HEK293 (cell line): ENCODE measurements around the gene RAPGEFL1.

Experiments
- CTCF ChIA-PET: fragments of 350-600 bp; formaldehyde crosslinking; extraction: SDS; loops from one replicate; lab custom pipeline; 2021; ENCODE audit warnings: antibody characterized with exemption; lab: Yijun Ruan, JAX
- POLR2A ChIA-PET: fragments of 300-600 bp; formaldehyde crosslinking; extraction: SDS; loops from one replicate; lab custom pipeline; 2020; ENCODE audit warnings: antibody characterized with exemption, inconsistent platforms; lab: Yijun Ruan, JAX
- H3K27ac ChIP-seq: fragments of 200-500 bp; sonication (Bioruptor generic); 2 replicates; pipeline ENCODE4 v1.5.1; 2014; ENCODE audit warnings: low read depth, low read length, control low read depth, inconsistent platforms; ENCODE audit errors: extremely low read depth
- H3K36me3 ChIP-seq, 2 experiments: fragments of 200-500 bp in 1 of 2; sonication (Bioruptor generic) in 1 of 2; 1 replicate in 1 of 2; 2 replicates in 1 of 2; pipeline ENCODE4 v1.5.1; 2014 to 2017; ENCODE audit warnings: inconsistent platforms in 2 of 2, low read length in 2 of 2; ENCODE audit not compliant: control insufficient read depth in 2 of 2, insufficient read depth in 1 of 2
- H3K4me1 ChIP-seq: fragments of 200-500 bp; sonication (Bioruptor generic); 2 replicates; pipeline ENCODE4 v1.5.1; 2014; ENCODE audit warnings: mild to moderate bottlenecking, low read length, inconsistent platforms; ENCODE audit not compliant: control insufficient read depth, insufficient read depth
- H3K4me3 ChIP-seq: 2 replicates; pipeline ENCODE4 v1.5.1; 2011; ENCODE audit warnings: low read depth, mild to moderate bottlenecking, control low read depth, low read length, moderate library complexity
- H3K9me3 ChIP-seq: fragments of 200-500 bp; sonication (Bioruptor generic); 2 replicates; pipeline ENCODE4 v1.5.1; 2014; ENCODE audit warnings: low read depth, low read length, inconsistent platforms; ENCODE audit not compliant: control insufficient read depth, insufficient read depth
- CTCF ChIP-seq: fragments of 450-650 bp; formaldehyde crosslinking; IDR thresholded peaks from 2 replicates; pipeline ENCODE4 v1.5.1; 2016; ENCODE audit warnings: missing biosample characterization, missing genetic modification characterization
- GLIS1 ChIP-seq: fragments of 450-650 bp; formaldehyde crosslinking; IDR thresholded peaks from 2 replicates; pipeline ENCODE4 v1.5.1; 2016; ENCODE audit warnings: missing biosample characterization, missing genetic modification characterization
- GLIS2 ChIP-seq: fragments of 450-650 bp; formaldehyde crosslinking; IDR thresholded peaks from 2 replicates; pipeline ENCODE4 v1.5.1; 2016; ENCODE audit warnings: missing biosample characterization, missing genetic modification characterization
- MEIS1 ChIP-seq: sonication (generic); formaldehyde crosslinking; IDR thresholded peaks from 2 replicates; pipeline ENCODE4 v1.8.1; 2022; ENCODE audit warnings: missing genetic modification reagents, mild to moderate bottlenecking, borderline replicate concordance
- RBAK ChIP-seq: fragments of 450-650 bp; formaldehyde crosslinking; IDR thresholded peaks from 2 replicates; pipeline ENCODE4 v1.5.1; 2016; ENCODE audit warnings: missing biosample characterization, missing genetic modification characterization
- SCRT2 ChIP-seq: fragments of 450-650 bp; formaldehyde crosslinking; IDR thresholded peaks from 2 replicates; pipeline ENCODE4 v1.5.1; 2016; ENCODE audit warnings: missing biosample characterization, missing genetic modification characterization
- SETDB1 ChIP-seq: IDR thresholded peaks from one replicate; pipeline ENCODE4 v1.6.1; 2017; ENCODE audit warnings: mild to moderate bottlenecking, low read length, moderate library complexity, mixed read lengths; ENCODE audit not compliant: insufficient read length
- ZBTB8A ChIP-seq: fragments of 450-650 bp; formaldehyde crosslinking; IDR thresholded peaks from 2 replicates; pipeline ENCODE4 v1.5.1; 2016; ENCODE audit warnings: missing biosample characterization, missing genetic modification characterization
- ZFP69B ChIP-seq: fragments of 450-650 bp; formaldehyde crosslinking; IDR thresholded peaks from 2 replicates; pipeline ENCODE4 v1.5.1; 2016; ENCODE audit warnings: missing biosample characterization, missing genetic modification characterization
- ZIC2 ChIP-seq: fragments of 450-650 bp; formaldehyde crosslinking; IDR thresholded peaks from 2 replicates; pipeline ENCODE4 v1.5.1; 2016; ENCODE audit warnings: missing biosample characterization, missing genetic modification characterization
- ZNF214 ChIP-seq: fragments of 450-650 bp; formaldehyde crosslinking; IDR thresholded peaks from 2 replicates; pipeline ENCODE4 v1.5.1; 2017; ENCODE audit warnings: missing biosample characterization, mild to moderate bottlenecking, missing genetic modification characterization, borderline replicate concordance
- ZNF398 ChIP-seq: fragments of 450-650 bp; formaldehyde crosslinking; IDR thresholded peaks from 2 replicates; pipeline ENCODE4 v1.5.1; 2017; ENCODE audit warnings: missing biosample characterization, missing genetic modification characterization
- ZNF473 ChIP-seq: fragments of 450-650 bp; formaldehyde crosslinking; IDR thresholded peaks from 2 replicates; pipeline ENCODE4 v1.5.1; 2017; ENCODE audit warnings: missing biosample characterization, missing genetic modification characterization
- ZNF558 ChIP-seq: fragments of 450-650 bp; formaldehyde crosslinking; IDR thresholded peaks from 2 replicates; pipeline ENCODE4 v1.5.1; 2016; ENCODE audit warnings: missing biosample characterization, missing genetic modification characterization
- ZNF585B ChIP-seq: fragments of 450-650 bp; formaldehyde crosslinking; IDR thresholded peaks from 2 replicates; pipeline ENCODE4 v1.5.1; 2016; ENCODE audit warnings: missing biosample characterization, missing genetic modification characterization
- ZNF610 ChIP-seq: fragments of 450-650 bp; formaldehyde crosslinking; IDR thresholded peaks from 2 replicates; pipeline ENCODE4 v1.5.1; 2016; ENCODE audit warnings: missing biosample characterization, missing genetic modification characterization, borderline replicate concordance
- ZNF701 ChIP-seq: fragments of 450-650 bp; formaldehyde crosslinking; IDR thresholded peaks from 2 replicates; pipeline ENCODE4 v1.5.1; 2016; ENCODE audit warnings: missing biosample characterization, missing genetic modification characterization
- ZNF830 ChIP-seq: fragments of 450-650 bp; IDR thresholded peaks from 2 replicates; pipeline ENCODE4 v1.5.0; 2018; ENCODE audit warnings: missing biosample characterization, missing genetic modification characterization, low read depth, mild to moderate bottlenecking, moderate library complexity
- ZXDB ChIP-seq: fragments of 450-650 bp; formaldehyde crosslinking; IDR thresholded peaks from 2 replicates; pipeline ENCODE4 v1.5.1; 2016; ENCODE audit warnings: missing biosample characterization, missing genetic modification characterization
- TF ChIP-seq, protein P1 (sequence below): fragments of 450-650 bp; formaldehyde crosslinking; IDR thresholded peaks from 2 replicates; pipeline ENCODE4 v1.5.1; 2016; ENCODE audit warnings: missing biosample characterization, missing genetic modification characterization
- TF ChIP-seq, protein P2 (sequence below): fragments of 450-650 bp; formaldehyde crosslinking; IDR thresholded peaks from 2 replicates; pipeline ENCODE4 v1.5.1; 2016; ENCODE audit warnings: missing biosample characterization, missing genetic modification characterization, borderline replicate concordance

Gene RAPGEFL1

GRCh38 chr17:40190197-40191021, 13.1 kb downstream of the RAPGEFL1 start:
- H3K4me1 ChIP-seq = peaks cover 6% of the 10 kb centered on the region
- no peaks in the 10 kb centered on the region for H3K9me3 ChIP-seq
- peaks cover 3 to 37% of the 10 kb centered on the region in 2 experiments; a peak in 2 of 3 replicates for H3K36me3 ChIP-seq
- no peak overlapping the region for H3K27ac ChIP-seq
- H3K4me3 ChIP-seq = no peak overlapping the region
- CTCF ChIA-PET = interaction anchor here (0.5 to 6.8 kb wide), 18 partner anchors 8 to 210 kb away, joined by 3 to 66 read pairs (median 6); partner anchors contain the start of gene PSMD3
- POLR2A ChIA-PET = interaction anchor here (0.6 to 2.8 kb wide), 5 partner anchors 22 to 115 kb away, joined by 3 to 13 read pairs (median 5); partner anchors contain the start of genes CASC3 and CDC6
- TF ChIP-seq ZBTB8A (tag by site-specific recombination) (peak; percentile 65), SCRT2 (tag by site-specific recombination) (peak; percentile 91), CTCF (tag by site-specific recombination) (peak; percentile 93), GLIS1 (tag by site-specific recombination) (peak; percentile 38; the same call in 1 of the 2 replicates), GLIS2 (tag by site-specific recombination) (0 out of 2 replicates have a peak, but pooled peaks have one; percentile 21), RBAK (tag by site-specific recombination) (no peak), ZNF830 (tag by site-specific recombination) (no peak)
- TF ChIP-seq, protein P1, sequence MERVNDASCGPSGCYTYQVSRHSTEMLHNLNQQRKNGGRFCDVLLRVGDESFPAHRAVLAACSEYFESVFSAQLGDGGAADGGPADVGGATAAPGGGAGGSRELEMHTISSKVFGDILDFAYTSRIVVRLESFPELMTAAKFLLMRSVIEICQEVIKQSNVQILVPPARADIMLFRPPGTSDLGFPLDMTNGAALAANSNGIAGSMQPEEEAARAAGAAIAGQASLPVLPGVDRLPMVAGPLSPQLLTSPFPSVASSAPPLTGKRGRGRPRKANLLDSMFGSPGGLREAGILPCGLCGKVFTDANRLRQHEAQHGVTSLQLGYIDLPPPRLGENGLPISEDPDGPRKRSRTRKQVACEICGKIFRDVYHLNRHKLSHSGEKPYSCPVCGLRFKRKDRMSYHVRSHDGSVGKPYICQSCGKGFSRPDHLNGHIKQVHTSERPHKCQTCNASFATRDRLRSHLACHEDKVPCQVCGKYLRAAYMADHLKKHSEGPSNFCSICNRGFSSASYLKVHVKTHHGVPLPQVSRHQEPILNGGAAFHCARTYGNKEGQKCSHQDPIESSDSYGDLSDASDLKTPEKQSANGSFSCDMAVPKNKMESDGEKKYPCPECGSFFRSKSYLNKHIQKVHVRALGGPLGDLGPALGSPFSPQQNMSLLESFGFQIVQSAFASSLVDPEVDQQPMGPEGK (tag by site-specific recombination) = peak; percentile 16; the same call in 1 of the 2 replicates

GRCh38 chr17:40191237-40192208, 14.3 kb downstream of the RAPGEFL1 start:
- peaks cover 3 to 37% of the 10 kb centered on the region in 2 experiments; a peak in 2 of 3 replicates for H3K36me3 ChIP-seq
- CTCF ChIA-PET = interaction anchor here (0.5 to 6.8 kb wide), 28 partner anchors 9 to 1456 kb away, joined by 3 to 66 read pairs (median 4); partner anchors contain the start of genes NR1D1 and WIPF2
- peak overlapping the region; percentile 50 for H3K4me3 ChIP-seq
- no peak for TF ChIP-seq ZNF214
- TF ChIP-seq ZNF398 (tag by site-specific recombination) = 0 out of 2 replicates have a peak, but pooled peaks have one; percentile 13
- TF ChIP-seq ZNF701 = no peak
- no peak for TF ChIP-seq ZXDB (tag by site-specific recombination)
- TF ChIP-seq ZFP69B (tag by site-specific recombination) = no peak
- TF ChIP-seq ZNF585B (tag by site-specific recombination) = no peak
- no peak for TF ChIP-seq ZNF610 (tag by site-specific recombination)
- TF ChIP-seq, protein P2, sequence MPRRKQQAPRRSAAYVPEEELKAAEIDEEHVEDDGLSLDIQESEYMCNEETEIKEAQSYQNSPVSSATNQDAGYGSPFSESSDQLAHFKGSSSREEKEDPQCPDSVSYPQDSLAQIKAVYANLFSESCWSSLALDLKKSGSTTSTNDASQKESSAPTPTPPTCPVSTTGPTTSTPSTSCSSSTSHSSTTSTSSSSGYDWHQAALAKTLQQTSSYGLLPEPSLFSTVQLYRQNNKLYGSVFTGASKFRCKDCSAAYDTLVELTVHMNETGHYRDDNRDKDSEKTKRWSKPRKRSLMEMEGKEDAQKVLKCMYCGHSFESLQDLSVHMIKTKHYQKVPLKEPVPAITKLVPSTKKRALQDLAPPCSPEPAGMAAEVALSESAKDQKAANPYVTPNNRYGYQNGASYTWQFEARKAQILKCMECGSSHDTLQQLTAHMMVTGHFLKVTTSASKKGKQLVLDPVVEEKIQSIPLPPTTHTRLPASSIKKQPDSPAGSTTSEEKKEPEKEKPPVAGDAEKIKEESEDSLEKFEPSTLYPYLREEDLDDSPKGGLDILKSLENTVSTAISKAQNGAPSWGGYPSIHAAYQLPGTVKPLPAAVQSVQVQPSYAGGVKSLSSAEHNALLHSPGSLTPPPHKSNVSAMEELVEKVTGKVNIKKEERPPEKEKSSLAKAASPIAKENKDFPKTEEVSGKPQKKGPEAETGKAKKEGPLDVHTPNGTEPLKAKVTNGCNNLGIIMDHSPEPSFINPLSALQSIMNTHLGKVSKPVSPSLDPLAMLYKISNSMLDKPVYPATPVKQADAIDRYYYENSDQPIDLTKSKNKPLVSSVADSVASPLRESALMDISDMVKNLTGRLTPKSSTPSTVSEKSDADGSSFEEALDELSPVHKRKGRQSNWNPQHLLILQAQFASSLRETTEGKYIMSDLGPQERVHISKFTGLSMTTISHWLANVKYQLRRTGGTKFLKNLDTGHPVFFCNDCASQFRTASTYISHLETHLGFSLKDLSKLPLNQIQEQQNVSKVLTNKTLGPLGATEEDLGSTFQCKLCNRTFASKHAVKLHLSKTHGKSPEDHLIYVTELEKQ (tag by site-specific recombination) = no peak
- TF ChIP-seq SETDB1 = no peak
- TF ChIP-seq RBAK (tag by site-specific recombination) = no peak
- no peak for TF ChIP-seq ZNF558 (tag by site-specific recombination)
- TF ChIP-seq ZNF473 (tag by site-specific recombination) = no peak
- TF ChIP-seq MEIS1 (CRISPR knock-in tag) = no peak
- peak; percentile 87 for TF ChIP-seq ZIC2 (tag by site-specific recombination)

More at GRCh38 chr17:40191237-40192208, 14.3 kb downstream of the RAPGEFL1 start:
- Histone ChIP-seq H3K4me1 (peaks cover 6% of the 10 kb centered on the region), H3K9me3 (no peaks in the 10 kb centered on the region), H3K27ac (no peak overlapping the region)
- POLR2A ChIA-PET = interaction anchor here (0.6 to 2.8 kb wide), 12 partner anchors 8 to 117 kb away, joined by 3 to 13 read pairs (median 4); partner anchors contain the start of genes CASC3, CDC6 and WIPF2
